Erythroblast (primary cell): ENCODE measurements around the gene SDHB.
A peak's percentile ranks its signal among the peaks of the same experiment; 100 is the strongest.
"Not testable (repeated sequence)": the region's sequence is repeated elsewhere in the genome, so short reads cannot be mapped to it uniquely, and the experiment has no call there.

Experiments
- DNase-seq, 2 experiments: peaks; one replicate each; lab custom pipeline; 2025; lab: John Stamatoyannopoulos, UW
- GATA1 ChIP-seq: IDR thresholded peaks from 2 replicates; pipeline ENCODE4 v1.6.1; 2011; ENCODE audit warnings: low read depth, mild to moderate bottlenecking, control low read depth, low read length, moderate library complexity
- POLR2A ChIP-seq: IDR thresholded peaks from 2 replicates; pipeline ENCODE4 v1.6.1; 2011; ENCODE audit warnings: mild to moderate bottlenecking, low read length

Gene SDHB

DNA sequence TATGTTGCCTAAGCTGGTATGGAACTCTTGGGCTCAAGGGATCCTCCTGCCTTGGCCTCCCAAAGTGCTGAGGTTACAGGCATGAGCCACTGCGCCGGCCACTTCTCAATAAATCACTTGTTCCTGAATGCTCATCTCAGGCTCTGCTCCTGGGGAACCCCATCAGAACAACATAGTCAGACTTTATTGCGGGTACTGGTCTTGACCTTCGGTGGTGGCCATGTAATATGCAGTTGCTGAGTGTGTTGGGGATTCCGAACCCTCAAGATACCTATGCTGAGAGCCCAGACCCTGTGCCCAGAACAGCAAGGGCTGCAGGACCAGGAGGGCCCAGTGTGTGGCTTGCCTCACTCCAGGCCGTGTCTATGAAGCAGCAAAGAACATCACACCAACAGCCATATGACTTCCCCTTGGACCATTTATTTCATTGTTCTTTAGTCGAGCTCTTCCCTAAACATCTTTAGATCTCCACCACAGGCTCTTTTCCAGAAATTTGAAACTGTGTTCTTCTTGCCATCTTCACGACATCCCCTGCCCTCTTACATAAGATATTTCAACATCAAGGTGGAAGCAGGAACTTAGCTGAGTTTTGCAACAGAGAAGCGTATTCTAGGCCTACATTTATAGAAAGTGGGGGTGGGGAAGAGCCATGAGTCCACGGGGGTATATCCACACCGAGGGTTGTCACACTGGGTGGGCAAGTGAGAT, 12.7 kb upstream of the SDHB start:
- TF ChIP-seq GATA1 (no peak), POLR2A (no peak)
- DNase-seq: no peak

DNA sequence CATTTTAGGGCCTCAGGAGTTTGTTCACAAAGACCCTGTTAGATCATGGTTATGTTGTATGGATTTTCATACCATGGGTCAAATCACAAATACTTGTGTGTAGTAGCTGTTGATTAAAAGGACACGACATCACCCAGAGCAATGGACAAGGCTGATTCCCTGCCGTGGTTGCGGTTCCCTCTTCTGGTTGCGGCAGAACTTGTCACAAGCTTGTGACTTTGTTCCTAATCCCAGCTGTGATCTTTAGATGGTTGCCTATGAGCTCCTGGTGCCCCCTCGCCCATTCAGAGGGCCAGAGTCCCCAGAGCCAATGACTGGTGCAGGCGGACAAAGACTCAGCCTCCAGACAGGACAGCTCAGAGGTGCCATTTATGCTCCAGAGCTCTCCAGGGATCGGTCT, 11.8 kb upstream of the SDHB start:
- DNase-seq: no peak
- no peak for TF ChIP-seq POLR2A
- TF ChIP-seq GATA1: no peak

DNA sequence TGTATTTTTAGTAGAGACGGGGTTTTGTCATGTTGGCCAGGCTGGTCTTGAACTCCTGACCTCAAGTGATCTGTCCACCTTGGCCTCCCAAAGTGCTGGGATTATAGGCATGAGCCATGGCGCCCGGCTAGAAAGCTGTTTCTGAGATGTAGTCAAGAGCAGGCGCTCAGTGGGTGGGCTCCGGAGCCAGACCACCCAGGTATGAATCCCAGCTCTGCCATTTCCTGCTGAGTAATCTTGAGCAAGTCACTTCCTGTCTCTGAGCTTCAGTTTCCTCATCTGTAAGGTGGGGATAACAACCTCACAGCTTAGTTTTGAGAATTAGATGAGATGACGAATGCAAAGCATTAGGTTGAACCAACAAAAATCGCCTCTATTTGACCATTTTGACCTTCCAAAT, 8.9 kb upstream of the SDHB start:
- not testable (repeated sequence) for DNase-seq

DNA sequence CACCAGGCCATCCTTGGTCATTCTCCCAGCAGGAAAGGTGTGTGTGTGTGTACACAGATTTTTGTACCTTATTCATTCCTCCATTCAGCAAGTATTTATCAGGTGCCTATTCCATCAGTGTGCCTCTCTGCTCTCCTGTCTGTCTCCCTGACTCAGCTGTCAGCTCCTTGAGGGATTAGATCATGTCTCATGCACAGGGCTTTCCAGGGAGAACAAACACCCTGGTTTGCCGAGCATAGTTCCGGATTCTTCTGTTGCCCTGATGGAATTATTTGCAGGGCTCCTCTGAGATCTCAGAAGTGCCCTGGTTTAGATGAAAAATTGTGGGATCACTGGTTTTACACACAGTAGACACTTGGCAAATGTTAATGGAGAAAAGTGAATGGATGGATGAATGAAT, 8.1 kb upstream of the SDHB start:
- DNase-seq: no peak
- TF ChIP-seq GATA1 (no peak), POLR2A (no peak)

DNA sequence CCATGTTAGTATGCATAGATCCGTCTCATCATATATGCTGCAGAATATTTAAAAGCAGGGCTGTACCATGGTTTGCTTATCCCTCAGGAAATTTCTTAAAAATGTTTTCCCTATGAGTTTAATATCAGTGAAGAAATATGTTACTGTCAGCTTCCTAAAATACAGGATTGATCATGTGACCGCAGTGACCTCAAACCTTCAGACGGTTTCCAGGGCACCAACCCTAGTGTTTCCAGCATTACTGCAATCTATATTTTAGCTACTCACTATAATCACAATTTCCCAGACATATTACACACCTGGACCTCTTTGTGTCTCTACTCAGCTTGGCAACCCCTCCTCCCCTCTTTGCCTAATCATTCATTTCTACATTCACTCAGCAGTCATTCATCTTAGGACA, 7.7 kb upstream of the SDHB start:
- DNase-seq: no peak
- TF ChIP-seq POLR2A (no peak), GATA1 (no peak)

DNA sequence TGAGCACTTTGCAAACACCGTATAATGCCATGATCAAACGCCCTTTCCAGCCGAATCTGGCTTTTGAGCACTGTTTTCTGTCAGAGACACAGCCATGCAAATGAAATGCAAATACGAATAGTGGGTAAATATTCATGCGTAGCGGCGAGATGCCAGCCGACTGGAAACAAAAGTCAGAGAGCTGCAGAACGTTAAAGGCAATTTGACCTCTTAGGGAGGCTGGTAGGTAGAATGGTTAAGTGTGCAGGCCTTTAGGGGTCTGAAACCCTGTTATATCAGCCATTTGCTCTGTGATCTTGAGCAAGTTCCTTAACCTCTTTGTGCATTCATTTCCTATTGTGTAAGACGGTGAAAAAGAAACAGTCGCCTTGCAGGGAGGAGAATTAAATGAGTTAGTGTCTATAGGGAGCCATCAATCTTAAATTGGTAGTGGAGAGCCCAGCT, 6.5 kb upstream of the SDHB start:
- no peak for TF ChIP-seq GATA1
- TF ChIP-seq POLR2A: no peak
- DNase-seq: no peak

DNA sequence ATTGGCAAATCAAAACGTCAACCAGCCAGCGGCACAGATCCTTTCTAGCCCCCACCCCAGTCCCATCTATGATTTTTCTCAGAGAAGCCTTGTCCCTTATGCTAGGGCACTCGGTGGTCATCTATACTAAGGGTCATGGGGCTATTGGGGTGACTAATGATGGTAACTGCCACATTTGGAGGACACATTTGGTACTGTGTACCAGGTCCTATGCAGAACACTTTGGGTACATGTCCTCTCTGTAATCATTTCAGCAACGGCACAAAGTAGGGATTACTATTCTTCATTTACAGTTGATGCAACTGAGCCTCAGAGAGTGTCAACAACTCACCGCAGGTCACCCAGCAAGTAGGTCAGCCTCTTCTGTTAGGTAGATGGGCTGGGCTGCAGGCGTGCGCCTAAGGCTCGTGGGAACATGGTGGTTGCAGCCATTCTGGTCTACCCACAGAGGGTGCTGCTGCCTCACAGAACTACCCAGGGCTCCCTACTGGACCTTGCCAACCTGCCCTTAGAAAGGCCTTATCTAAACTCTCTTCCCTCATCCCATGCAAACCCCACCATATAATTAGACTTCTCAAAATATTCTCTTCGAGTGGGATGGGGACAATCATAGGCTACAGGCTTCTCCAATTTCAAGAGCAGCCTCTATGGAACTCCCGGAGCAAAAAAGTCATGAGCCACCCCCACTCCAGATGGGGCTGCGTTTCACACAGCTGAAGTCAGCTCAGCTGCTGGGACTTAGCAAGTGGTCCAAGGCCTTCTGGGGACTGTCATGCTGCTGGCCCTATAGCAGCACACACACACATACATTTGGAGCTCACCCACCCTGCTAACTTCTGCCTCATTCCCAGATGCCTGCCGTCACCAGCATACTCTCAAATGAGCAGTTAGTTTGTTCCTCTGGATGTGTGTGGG, 5.8 kb upstream of the SDHB start:
- TF ChIP-seq POLR2A: no peak
- no peak for TF ChIP-seq GATA1
- DNase-seq: peak; percentile 45 to 60

DNA sequence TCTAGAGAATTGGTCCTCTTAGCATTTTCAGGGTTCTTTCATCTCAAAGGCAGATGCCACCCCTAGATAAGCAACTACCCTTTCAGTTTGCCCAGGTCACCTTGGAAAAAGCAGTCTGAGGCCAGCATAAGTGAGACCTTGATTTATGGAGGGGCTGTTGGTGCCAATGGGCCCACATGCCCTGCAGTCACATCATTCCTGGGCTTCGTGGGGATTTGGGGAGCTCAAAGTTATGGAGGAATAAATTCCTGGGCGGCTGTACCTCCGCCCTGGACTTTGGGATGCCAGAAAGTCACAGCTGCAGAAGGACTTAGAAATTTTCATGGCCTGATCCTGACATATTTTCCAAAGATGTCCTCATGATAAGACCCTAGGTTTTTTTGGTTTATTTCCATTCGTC, 2.7 kb upstream of the SDHB start:
- DNase-seq: no peak
- TF ChIP-seq POLR2A (no peak), GATA1 (no peak)

DNA sequence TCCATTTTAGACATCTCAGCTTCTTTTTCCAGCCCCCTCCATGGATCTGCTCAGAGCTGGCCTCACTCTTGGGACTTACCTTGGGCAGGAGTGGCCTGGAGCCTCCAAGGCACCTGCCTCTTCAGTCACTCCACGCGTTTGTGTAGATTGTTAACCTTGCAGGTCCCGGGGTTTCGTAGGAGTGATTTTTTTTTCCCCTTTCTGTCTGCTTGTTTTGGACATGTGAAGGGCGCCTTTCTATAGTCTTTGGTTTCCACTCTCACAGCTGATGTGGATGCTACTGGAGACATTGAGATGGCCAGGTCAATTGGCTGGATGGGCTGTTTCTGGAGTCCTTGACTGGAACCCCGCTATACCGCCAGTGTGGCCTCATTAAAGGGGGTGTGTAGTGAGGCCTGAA, 2.0 kb upstream of the SDHB start:
- no peak for DNase-seq
- no peak for TF ChIP-seq GATA1
- no peak for TF ChIP-seq POLR2A

DNA sequence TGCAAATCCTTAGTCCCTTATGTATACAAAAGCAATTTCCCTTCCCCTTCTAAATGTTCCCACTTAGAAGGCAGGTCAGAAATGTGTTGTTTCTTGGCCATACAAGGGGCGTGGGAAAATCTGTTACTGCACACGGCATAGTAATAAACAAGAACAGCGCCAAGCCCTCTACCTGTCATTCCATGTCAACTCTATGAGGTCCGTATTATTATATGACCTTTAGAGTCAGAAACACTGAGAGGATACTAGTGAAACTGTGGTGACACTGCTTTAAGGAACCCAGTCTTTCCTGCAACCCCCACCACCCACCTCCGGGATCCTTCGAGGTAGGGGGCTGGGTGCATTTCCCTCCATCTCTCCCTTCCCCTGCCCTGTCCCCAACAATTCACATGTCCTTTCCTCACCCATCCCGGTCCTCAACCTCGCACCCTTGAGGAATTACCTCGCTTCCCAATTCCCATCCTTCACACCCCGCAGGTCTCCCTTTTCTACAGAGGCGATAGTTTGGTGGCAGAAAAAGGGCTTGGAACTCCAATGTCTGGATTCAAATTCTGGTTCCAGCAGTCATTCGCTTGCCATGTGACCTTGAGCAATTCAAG, 647 bp downstream of the SDHB start:
- TF ChIP-seq GATA1 (no peak), POLR2A (no peak)
- DNase-seq: peak; percentile 22 to 30

DNA sequence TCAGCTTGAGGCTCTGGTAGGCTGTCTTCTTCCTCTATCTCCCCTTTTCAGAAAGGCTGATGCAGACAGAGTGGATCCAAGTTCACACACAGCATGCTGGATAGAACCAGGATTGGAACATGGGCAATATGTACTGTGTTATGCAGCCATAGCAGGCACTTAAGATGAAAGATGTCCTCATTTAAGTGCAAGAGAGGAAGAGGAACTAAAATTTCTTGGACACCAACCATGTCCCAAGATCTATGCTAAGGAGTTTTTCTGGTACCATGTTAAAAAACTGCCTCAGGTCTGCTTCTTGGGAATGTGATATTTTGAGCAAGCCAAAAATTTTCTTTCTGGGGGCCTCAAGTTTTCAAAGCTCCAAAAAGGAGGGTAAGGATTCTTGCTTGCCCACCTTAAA, 1.2 kb downstream of the SDHB start:
- DNase-seq: no peak
- TF ChIP-seq POLR2A (no peak), GATA1 (no peak)

DNA sequence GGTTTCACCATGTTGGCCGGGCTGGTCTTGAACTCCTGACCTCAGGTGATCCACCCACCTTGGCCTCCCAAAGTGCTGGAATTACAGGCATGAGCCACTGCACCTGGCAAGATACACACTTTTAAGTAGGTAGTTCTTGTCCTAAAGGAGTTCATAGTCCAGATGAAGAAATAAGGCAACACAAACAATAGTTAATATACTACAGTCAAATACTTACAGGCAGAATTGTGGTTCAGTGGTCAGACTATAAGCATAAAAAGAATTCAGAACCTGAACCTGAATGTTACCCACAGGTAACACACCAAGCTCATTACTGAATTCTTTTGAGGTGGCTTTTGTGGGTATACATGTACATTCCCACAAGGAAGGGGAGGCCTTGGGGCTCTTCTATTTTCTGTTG, 1.8 kb downstream of the SDHB start:
- no peak for TF ChIP-seq POLR2A
- no peak for TF ChIP-seq GATA1
- DNase-seq: no peak

DNA sequence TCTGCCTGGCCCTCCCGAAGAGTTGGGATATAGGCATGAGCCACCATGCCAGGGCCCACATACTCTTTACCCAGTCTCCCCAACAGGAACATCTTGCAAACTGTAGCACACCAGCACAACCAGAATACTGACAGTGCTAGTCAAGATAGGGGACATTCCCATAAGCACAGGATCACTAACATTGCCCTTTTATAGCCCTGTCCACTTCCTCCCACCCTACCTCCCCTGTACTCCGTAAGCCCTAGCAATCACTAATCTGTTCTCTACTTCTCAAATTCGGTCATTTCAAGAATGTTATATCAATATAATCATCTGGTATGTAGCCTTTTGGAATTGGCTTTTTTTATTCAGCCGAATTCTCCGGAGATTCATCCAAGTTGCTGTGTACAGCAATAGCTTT, 5.9 kb downstream of the SDHB start:
- DNase-seq: no peak
- TF ChIP-seq GATA1 (no peak), POLR2A (no peak)

DNA sequence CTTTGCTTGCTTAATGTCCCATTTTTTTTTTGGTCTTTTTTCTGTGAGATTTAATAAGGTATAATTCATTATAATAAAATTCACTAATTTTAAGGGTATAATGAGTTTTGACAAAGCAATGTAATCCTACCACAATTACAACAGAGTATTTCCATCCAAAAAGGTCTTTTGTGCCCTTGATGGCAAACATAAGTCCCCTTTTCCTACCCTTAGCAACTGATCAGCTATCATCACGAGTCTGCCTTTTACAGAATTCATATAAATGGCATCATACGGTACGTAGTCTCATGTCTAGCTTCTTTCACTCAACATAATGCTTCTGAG, 7.5 kb downstream of the SDHB start:
- TF ChIP-seq POLR2A (no peak), GATA1 (no peak)
- DNase-seq: no peak
